HL-60 (cell line): ENCODE measurements around the gene NFASC.

ENCODE experiments used
- GABPA ChIP-seq: IDR thresholded peaks from 2 replicates; pipeline ENCODE4 v1.6.1; 2012; ENCODE audit warnings: low read depth
- POLR2AphosphoS5 ChIP-seq: IDR thresholded peaks from 2 replicates; pipeline ENCODE4 v1.6.1; 2012; ENCODE audit warnings: low read depth
- SPI1 ChIP-seq: IDR thresholded peaks from 2 replicates; pipeline ENCODE4 v1.6.1; 2012; ENCODE audit warnings: low read depth, mild to moderate bottlenecking, borderline replicate concordance
- TF ChIP-seq, protein P1 (sequence below): IDR thresholded peaks from one replicate; pipeline ENCODE4 v1.5.1; 2011; ENCODE audit warnings: low read length, control low read depth, inconsistent platforms; ENCODE audit not compliant: insufficient read depth

DNA sequence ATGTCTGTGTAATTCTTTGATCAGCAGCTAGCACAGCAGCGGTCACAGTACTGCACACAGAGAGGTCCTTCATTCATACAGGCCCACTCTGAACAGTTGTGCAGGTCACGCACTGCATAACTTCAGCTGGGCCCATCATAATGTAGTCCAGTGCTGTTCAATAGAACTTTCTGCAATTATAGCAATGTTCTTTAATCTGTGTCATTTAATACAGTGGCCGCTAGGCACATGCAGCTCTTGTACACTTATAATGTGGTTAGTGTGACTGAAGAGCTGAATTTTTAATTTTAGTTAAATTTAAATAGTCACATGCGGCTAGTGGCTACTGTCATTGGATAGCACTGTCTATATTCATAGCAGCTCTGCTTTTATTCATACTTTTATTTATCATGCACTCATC lies 48.7 kb upstream of the NFASC start:
- TF ChIP-seq, protein P1, sequence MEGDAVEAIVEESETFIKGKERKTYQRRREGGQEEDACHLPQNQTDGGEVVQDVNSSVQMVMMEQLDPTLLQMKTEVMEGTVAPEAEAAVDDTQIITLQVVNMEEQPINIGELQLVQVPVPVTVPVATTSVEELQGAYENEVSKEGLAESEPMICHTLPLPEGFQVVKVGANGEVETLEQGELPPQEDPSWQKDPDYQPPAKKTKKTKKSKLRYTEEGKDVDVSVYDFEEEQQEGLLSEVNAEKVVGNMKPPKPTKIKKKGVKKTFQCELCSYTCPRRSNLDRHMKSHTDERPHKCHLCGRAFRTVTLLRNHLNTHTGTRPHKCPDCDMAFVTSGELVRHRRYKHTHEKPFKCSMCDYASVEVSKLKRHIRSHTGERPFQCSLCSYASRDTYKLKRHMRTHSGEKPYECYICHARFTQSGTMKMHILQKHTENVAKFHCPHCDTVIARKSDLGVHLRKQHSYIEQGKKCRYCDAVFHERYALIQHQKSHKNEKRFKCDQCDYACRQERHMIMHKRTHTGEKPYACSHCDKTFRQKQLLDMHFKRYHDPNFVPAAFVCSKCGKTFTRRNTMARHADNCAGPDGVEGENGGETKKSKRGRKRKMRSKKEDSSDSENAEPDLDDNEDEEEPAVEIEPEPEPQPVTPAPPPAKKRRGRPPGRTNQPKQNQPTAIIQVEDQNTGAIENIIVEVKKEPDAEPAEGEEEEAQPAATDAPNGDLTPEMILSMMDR, result no peak
- TF ChIP-seq SPI1, result no peak
- TF ChIP-seq POLR2AphosphoS5, result no peak
- no peak for TF ChIP-seq GABPA
